Activated naive CD4-positive, alpha-beta T cell treated with anti-CD3 and anti-CD28 coated beads, Interleukin-2, amount 10 ng/mL, durations not matched to agents 7 days and 5 days (primary cell): Measurements from ENCODE around the gene CAND2.
A peak's percentile ranks its signal among the peaks of the same experiment; 100 is the strongest.
"Not testable (repeated sequence)": the region's sequence is repeated elsewhere in the genome, so short reads cannot be mapped to it uniquely, and the experiment has no call there.

Experiments
- CTCF ChIA-PET: fragments of 350-600 bp; sonication (Branson Sonifier 250); formaldehyde crosslinking; loops from one replicate; lab custom pipeline; 2021; ENCODE audit warnings: antibody characterized with exemption; lab: Charles Lee
- DNase-seq: peaks from one replicate; pipeline ENCODE4 v3.0.0-alpha.2; 2020
- H3K27ac Mint-ChIP-seq: one replicate; pipeline ENCODE4 v1.8.0; 2021; ENCODE audit warnings: mild to moderate bottlenecking, moderate library complexity, mixed read lengths
- H3K27me3 Mint-ChIP-seq: one replicate; pipeline ENCODE4 v1.8.0; 2021; ENCODE audit warnings: mild to moderate bottlenecking, mixed read lengths
- H3K36me3 Mint-ChIP-seq: one replicate; pipeline ENCODE4 v1.8.0; 2021; ENCODE audit warnings: mixed read lengths
- H3K4me1 Mint-ChIP-seq: one replicate; pipeline ENCODE4 v1.8.0; 2021; ENCODE audit warnings: mixed read lengths
- H3K4me3 Mint-ChIP-seq: one replicate; pipeline ENCODE4 v1.8.0; 2021; ENCODE audit warnings: mild to moderate bottlenecking, moderate library complexity, mixed read lengths
- H3K9me3 Mint-ChIP-seq: one replicate; pipeline ENCODE4 v1.8.0; 2021; ENCODE audit warnings: mixed read lengths

CAND2 gene

DNA sequence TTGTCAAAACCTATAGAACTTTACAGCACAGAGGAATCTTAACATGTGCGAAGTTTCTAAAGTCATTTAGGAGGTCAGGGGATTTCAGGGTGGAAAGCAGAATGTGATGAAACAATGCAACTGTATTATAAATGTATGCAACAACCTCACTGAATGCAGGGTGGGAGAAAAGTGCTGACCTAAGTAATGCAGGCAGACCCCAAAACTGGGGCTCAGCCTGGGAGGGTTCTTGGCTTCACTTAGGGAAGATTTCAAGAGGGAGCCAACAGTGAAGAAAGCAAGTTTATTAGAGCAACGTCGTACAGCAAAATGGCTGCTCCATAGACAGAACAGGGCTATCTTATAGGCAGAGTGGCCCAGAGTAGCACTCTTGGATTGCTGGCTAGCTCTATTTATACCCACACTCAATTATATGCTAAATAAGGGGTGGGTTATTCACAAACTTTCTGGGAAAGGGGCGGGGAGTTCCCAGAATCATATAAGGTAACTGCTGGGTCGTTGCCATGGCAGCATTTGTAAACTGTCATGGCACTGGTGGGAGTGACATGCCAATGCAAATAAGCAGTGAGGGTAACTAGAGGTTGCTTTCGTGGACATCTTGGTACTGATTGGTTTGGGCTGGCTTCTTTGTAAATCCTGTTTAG lies 14.2 kb upstream of the CAND2 start:
- DNase-seq = no peak
- CTCF ChIA-PET = no interaction called here
- no peak overlapping the region for H3K27ac Mint-ChIP-seq
- no peaks in the 10 kb centered on the region for H3K4me1 Mint-ChIP-seq
- H3K27me3 Mint-ChIP-seq = peaks cover 20% of the 10 kb centered on the region
- no peaks in the 10 kb centered on the region for H3K9me3 Mint-ChIP-seq
- H3K4me3 Mint-ChIP-seq = no peak overlapping the region
- H3K36me3 Mint-ChIP-seq = no peaks in the 10 kb centered on the region

DNA sequence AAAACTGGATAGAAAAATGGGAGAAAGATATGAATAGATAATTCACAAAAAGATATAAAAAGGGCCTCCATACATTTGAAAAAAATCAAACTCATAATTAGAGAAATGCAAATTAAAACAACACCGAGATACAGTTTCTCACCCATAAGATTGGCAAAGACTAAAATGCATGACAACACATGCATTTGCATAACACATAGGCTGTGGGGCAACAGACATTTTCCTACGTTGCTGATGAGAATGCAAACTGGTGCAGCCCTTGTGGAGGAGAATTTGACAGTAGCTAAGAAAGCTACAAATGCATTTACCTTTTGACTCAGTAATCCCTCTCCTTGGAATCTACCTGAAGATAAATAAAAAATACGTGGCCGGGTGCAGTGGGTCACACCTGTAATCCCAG lies 11.4 kb upstream of the CAND2 start:
- Mint-ChIP-seq H3K27me3 (peaks cover 33% of the 10 kb centered on the region), H3K36me3 (no peaks in the 10 kb centered on the region), H3K4me1 (no peaks in the 10 kb centered on the region), H3K9me3 (no peaks in the 10 kb centered on the region), H3K4me3 (no peak overlapping the region), H3K27ac (no peak overlapping the region)
- CTCF ChIA-PET = no interaction called here
- no peak for DNase-seq

DNA sequence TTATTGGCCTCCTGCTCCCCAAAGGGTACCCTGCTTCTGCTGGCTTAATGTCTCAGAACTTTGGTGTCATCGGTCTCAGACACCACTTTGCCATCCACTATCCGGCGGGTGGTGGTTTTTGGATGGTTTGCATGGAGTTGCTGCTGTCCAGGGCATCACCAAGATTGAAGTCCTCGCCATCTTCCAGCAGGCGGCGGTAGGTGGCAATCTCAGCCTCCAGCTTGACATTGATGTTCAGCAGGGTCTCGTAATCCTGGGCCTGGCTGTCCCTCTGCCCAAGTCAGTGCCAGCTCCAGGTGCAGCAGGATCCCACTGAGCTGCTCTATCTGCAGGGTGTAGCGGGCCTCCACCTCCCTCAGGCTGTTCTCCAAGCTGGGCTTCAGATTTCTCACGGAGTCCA lies 9.1 kb upstream of the CAND2 start:
- peak; percentile 67 for DNase-seq
- CTCF ChIA-PET = interaction anchor here (0.6 to 3.3 kb wide), 12 partner anchors 8 to 197 kb away, joined by 3 to 28 read pairs (median 4); partner anchors contain the start of gene RPL32
- not testable (repeated sequence) for H3K36me3 Mint-ChIP-seq, H3K4me1 Mint-ChIP-seq, H3K27ac Mint-ChIP-seq, H3K4me3 Mint-ChIP-seq, H3K9me3 Mint-ChIP-seq
- peaks cover 38% of the 10 kb centered on the region for H3K27me3 Mint-ChIP-seq

DNA sequence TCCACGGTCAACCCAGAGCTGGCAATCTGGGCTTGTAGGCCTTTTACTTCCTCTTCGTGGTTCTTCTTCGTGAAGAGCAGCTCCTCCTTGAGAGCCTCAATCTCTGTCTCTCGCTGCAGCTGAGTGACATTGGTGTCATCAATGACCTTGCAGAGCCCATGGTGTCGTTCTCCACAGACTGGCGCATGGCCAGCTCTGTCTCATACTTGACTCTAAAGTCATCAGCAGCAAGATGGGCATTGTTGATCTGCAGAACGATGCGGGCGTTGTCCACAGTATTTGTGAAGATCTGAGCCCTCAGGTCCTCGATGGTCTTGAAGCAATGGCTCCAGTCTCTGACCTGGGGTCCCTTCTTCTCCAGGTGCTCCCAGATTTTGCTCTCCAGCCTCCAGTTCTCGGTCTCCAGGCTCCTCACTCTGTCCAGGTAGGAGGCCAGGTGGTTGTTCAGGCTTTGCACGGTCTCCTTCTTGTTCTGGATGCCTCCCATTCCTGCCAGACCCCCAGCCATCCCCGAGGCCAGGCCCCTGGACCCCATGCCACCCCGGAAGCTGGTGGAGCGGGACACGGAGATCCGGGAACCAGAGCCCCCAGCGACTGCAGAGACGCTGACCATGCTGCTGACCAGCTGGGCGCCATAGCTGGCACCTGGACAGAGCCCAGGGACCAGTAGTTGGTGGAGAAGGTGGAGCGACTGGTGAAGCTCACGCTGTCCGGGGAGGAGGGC lies 8.4 kb upstream of the CAND2 start:
- not testable (repeated sequence) for H3K4me3 Mint-ChIP-seq, DNase-seq, H3K36me3 Mint-ChIP-seq, H3K4me1 Mint-ChIP-seq, H3K9me3 Mint-ChIP-seq, H3K27ac Mint-ChIP-seq
- CTCF ChIA-PET = interaction anchor here (0.6 to 3.3 kb wide), 13 partner anchors 9 to 196 kb away, joined by 3 to 28 read pairs (median 4); partner anchors contain the start of gene RPL32
- peaks cover 42% of the 10 kb centered on the region for H3K27me3 Mint-ChIP-seq

DNA sequence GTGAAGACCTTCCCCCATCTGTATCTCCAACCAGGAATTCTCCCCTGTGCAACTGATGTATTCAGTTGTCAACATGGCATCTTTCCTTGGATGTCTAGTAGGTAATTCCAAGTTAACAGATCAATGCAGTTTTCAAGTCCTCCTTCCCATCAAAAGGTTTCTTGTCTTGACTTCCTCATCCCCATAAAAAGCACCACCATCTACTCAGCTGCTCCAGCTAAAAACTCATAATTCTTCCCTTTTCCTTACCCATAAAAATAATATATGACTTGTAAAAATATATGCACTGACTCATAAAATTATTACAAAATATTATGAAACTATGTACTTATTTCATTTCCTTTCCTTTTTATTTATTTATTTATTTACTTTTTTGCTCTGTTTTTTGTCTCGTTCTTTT lies 5.0 kb upstream of the CAND2 start:
- H3K4me3 Mint-ChIP-seq = no peak overlapping the region
- H3K4me1 Mint-ChIP-seq = peaks cover 4% of the 10 kb centered on the region
- CTCF ChIA-PET = interaction anchor here (1.3 kb wide), 1 partner anchor 19 kb away, joined by 3 read pairs; no protein-coding TSS in a partner anchor
- peaks cover 55% of the 10 kb centered on the region for H3K27me3 Mint-ChIP-seq
- no peak for DNase-seq
- no peak overlapping the region for H3K27ac Mint-ChIP-seq
- no peaks in the 10 kb centered on the region for H3K36me3 Mint-ChIP-seq
- no peaks in the 10 kb centered on the region for H3K9me3 Mint-ChIP-seq

DNA sequence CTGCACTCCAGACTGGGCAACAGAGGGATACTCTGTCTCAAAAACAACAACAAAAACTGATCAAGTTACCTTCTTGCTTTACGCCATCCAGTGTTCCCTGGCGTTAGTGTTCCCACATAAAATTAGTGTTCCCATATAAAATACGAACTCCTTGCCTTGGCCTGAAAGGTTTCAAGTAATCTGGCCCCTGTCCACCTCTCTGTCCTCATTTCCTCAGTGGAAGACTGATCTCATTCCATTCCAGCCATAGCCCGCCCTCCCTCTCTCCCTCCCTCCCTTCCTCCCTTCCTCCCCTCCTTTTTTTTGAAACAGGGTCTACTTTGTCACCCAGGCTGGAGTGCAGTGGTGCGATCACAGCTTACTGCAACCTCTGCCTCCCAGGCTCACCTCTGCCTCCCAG lies 2.8 kb upstream of the CAND2 start:
- Mint-ChIP-seq H3K27me3 (peaks cover 63% of the 10 kb centered on the region), H3K27ac (no peak overlapping the region), H3K9me3 (no peaks in the 10 kb centered on the region), H3K36me3 (no peaks in the 10 kb centered on the region), H3K4me1 (peaks cover 10% of the 10 kb centered on the region), H3K4me3 (no peak overlapping the region)
- no peak for DNase-seq
- CTCF ChIA-PET = no interaction called here

DNA sequence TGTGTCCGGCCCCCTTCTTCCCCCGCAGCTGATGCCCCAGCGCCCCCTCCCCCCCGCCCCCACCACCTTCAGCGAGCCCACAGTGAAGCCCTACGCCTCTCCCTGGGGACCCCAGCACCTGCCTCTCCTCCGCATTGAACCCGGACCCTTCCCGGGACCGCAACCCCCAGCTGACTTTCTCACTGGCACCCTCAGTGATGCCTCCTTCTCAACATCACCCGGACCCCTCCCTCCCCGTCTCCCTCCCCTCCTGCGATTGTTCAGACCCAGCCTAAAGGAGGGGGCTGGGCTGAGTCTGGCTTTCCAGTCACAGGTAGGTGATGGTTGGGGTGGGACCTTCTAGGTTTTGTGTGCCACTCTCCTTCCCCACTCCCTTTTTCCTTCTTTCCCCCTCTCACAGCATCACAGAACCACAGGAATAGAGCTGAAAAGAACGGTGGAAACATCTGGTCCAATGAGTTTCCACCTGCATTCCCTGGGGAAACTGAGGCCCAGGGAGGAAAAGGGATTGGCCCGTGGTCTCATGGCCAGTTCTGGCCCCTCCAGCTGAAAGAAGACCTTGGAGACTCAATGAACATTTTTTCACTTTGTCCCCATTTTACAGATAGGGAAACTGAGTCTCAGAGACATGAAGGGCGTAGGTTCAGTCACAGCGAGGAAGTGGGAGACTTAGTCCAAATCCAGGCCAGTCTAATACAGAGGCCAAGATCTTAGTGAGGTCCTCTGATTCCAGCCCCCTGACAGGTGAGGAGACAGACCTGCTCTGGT lies 828 bp downstream of the CAND2 start:
- CTCF ChIA-PET = interaction anchor here (1.6 to 2.7 kb wide), 2 partner anchors 10 to 12 kb away, joined by 5 to 10 read pairs; no protein-coding TSS in a partner anchor
- H3K27me3 Mint-ChIP-seq = peaks cover 47% of the 10 kb centered on the region
- H3K4me3 Mint-ChIP-seq = no peak overlapping the region
- no peak for DNase-seq
- no peaks in the 10 kb centered on the region for H3K9me3 Mint-ChIP-seq
- no peak overlapping the region for H3K27ac Mint-ChIP-seq
- H3K4me1 Mint-ChIP-seq = peaks cover 10% of the 10 kb centered on the region
- no peaks in the 10 kb centered on the region for H3K36me3 Mint-ChIP-seq

DNA sequence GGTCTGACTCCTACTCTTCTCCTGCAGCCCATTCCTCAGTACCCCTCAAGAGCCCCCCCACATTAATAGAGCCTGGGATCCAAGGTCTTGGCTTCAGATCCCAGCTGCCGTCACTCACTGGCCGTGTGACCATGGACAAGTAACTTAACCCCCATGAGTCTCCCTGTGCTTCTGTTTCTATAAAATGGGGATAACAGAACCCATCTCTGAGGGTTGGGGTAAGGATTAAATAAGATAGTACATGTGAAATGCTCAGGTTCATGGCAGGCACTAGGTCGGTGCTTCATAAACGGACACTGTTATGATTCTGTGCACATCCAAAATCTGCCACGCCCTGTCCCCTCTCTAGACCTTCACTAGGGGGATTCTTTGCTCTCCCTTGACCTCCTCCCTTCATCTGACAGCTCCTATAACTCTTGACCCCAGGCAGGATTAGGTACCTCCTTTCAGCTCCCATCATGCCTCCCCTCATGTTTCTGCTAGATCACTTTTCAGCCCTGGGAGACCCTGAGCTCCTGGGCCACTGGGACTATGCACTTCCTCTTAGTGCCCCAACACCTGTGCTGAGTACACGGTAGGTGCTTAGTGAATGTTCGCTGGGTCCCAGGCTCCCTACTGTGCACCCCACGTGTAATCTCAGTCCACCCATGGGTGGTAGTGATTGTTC lies 1.5 kb downstream of the CAND2 start:
- Mint-ChIP-seq H3K27me3 (peaks cover 43% of the 10 kb centered on the region), H3K4me1 (peaks cover 10% of the 10 kb centered on the region), H3K4me3 (no peak overlapping the region), H3K27ac (no peak overlapping the region), H3K9me3 (no peaks in the 10 kb centered on the region), H3K36me3 (no peaks in the 10 kb centered on the region)
- CTCF ChIA-PET = interaction anchor here (1.6 to 2.7 kb wide), 2 partner anchors 11 to 12 kb away, joined by 5 to 10 read pairs; no protein-coding TSS in a partner anchor
- DNase-seq = no peak

DNA sequence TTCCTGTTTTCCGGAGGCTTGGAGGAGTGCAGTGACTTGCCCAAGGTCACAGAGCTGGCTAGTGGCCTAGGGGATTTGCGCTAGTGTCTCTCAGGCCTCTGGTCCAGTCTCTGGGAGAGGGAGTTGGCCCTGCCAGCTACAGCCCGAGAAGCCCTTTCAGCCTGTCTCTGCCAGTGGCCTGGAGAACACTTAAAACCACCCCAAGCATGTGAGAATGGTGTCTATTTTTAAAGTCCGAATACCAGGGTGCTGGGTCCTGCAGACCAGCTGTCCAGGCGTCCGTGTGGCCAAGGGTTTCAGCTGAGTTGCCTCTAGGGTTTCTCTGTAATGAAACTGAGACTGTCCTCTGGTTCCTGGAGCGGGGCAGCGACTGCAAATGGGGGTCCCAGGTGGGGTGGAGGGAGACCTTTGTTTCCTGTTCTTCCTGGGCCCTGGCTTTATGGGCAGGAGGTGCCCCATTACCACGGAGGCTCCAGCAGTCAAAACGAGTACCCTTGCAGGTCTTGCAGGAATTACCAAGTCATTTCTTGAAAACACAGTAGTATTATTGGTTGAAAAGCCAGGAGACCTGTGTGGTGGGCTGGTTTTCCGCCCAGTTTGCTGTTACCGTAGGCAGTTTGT lies 2.2 kb downstream of the CAND2 start:
- Mint-ChIP-seq H3K4me3 (no peak overlapping the region), H3K9me3 (no peaks in the 10 kb centered on the region), H3K36me3 (no peaks in the 10 kb centered on the region), H3K27ac (no peak overlapping the region), H3K4me1 (peaks cover 10% of the 10 kb centered on the region), H3K27me3 (peaks cover 42% of the 10 kb centered on the region)
- CTCF ChIA-PET = interaction anchor here (1.6 to 2.7 kb wide), 2 partner anchors 11 kb away, joined by 5 to 10 read pairs; no protein-coding TSS in a partner anchor
- no peak for DNase-seq

DNA sequence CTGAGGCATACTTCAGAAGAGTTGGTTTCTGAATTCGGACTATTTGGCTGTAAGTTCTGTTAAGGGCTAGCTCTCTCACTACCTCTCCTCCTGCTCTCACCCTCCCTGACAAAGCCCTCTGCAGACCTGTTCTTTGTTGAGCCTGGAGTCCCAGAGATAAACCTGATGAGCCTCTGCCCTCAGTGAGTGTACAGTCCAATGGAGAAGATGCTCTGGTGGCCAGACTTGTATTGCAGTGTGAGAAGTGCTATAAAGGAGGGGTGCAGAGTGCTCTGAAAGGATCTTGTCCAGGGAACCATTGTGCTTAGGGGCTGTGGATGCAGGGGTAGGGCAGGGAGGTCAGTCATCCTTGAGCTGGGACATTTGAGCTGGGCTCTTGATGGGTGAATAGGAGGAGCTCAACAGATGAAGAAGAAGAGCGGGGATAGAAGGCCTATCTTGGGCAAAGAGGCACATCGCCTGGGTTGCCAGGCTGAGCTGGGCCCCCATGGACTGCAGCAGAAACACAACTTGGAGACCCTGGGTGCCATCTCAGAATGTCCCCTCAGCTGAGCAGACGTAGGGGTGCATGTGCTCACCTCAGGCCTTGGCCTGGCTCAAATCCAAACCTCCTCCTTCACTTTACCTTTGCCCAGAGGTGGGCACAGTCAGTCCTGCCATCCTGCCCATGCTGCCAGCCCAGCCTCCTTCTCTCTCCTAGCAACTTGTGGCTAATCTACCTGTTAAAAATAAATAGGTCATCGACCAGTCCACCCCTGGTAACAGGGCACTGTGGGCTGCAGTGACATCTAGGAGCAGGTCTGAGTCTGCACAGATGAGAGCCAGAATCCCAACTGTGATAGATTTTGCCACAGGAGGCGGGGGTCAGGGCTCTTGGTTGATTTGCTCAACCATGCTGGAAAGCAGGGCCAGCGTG lies 3.3 kb downstream of the CAND2 start:
- no peak overlapping the region for H3K4me3 Mint-ChIP-seq
- H3K9me3 Mint-ChIP-seq = no peaks in the 10 kb centered on the region
- peaks cover 34% of the 10 kb centered on the region for H3K27me3 Mint-ChIP-seq
- CTCF ChIA-PET = interaction anchor here (1.1 to 2.7 kb wide), 2 partner anchors 10 to 12 kb away, joined by 4 to 10 read pairs; no protein-coding TSS in a partner anchor
- DNase-seq = no peak
- peaks cover 10% of the 10 kb centered on the region for H3K4me1 Mint-ChIP-seq
- no peak overlapping the region for H3K27ac Mint-ChIP-seq
- no peaks in the 10 kb centered on the region for H3K36me3 Mint-ChIP-seq

DNA sequence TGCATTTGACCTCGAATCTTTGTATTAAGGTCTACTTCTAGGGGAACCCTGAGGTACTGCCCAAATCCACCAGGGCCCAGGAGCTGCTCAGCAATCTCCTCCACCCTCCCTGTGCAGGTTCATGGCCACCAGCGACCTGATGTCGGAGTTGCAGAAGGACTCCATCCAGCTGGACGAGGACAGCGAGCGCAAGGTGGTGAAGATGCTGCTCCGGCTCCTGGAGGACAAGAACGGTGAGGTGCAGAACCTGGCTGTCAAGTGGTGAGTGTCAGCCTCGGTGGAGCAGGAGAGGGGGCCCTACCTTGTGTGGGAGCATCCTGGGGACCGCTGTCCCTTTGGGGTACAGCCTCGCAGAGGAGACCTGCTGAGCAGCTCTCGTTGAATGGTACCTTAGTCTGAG lies 6.9 kb downstream of the CAND2 start:
- H3K4me3 Mint-ChIP-seq = no peak overlapping the region
- H3K36me3 Mint-ChIP-seq = no peaks in the 10 kb centered on the region
- H3K27me3 Mint-ChIP-seq = peaks cover 9% of the 10 kb centered on the region
- H3K9me3 Mint-ChIP-seq = no peaks in the 10 kb centered on the region
- DNase-seq = no peak
- H3K4me1 Mint-ChIP-seq = no peaks in the 10 kb centered on the region
- H3K27ac Mint-ChIP-seq = no peak overlapping the region
- CTCF ChIA-PET = no interaction called here

DNA sequence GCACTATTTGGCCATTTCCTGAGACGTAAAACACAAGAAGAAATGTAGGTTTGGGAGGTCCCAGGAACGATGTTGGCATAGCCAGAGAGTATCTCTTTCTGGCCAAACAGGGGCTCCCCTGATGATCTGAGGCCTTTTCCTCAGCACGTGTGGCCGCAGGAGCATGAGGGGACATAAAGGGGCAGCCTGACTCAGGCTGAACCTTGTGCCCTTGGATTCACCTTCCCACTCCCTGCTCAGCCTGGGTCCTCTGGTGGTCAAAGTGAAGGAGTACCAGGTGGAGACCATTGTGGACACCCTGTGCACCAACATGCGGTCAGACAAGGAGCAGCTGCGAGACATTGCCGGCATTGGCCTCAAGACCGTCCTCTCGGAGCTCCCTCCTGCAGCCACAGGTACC lies 10.6 kb downstream of the CAND2 start:
- Mint-ChIP-seq H3K27me3 (peaks cover 18% of the 10 kb centered on the region), H3K27ac (no peak overlapping the region), H3K9me3 (no peaks in the 10 kb centered on the region), H3K4me3 (no peak overlapping the region), H3K4me1 (peaks cover 5% of the 10 kb centered on the region), H3K36me3 (no peaks in the 10 kb centered on the region)
- no peak for DNase-seq
- CTCF ChIA-PET = interaction anchor here (0.8 to 1.6 kb wide), 2 partner anchors 35 to 127 kb away, joined by 3 to 5 read pairs; partner anchors contain the start of gene RPL32
